ENCODE results near the gene SCYL2.
"Not testable (repeated sequence)": the region's sequence is repeated elsewhere in the genome, so short reads cannot be mapped to it uniquely, and the experiment has no call there.

- TF ChIP-seq CTCF, POLR2A (IDR thresholded peaks at IDR 0.05): not testable (repeated sequence)
Measured at GRCh38 chr12:100265107-100265506, 1.9 kb upstream of the SCYL2 start.

All from body of pancreas (tissue), 4 donors.